ENCODE data around the gene G3BP1.

Gene G3BP1

GRCh38 chr5:151815051-151815450, 43.3 kb downstream of the G3BP1 start:
- H3K79me2 ChIP-seq (ENCODE audit: control insufficient read depth, low read length), result no peaks in the 10 kb centered on the region

GRCh38 chr5:151819830-151820229, 48.1 kb downstream of the G3BP1 start:
- no peak overlapping the region for H3K4me2 ChIP-seq (ENCODE audit: low read length)
- H3K79me2 ChIP-seq (ENCODE audit: control insufficient read depth, low read length), result no peaks in the 10 kb centered on the region
- H3K4me3 ChIP-seq (ENCODE audit: low read length), result no peak overlapping the region
- H3K4me1 ChIP-seq (ENCODE audit: control insufficient read depth, low read length), result no peaks in the 10 kb centered on the region
- H4K20me1 ChIP-seq (ENCODE audit: control insufficient read depth, insufficient read depth, low read depth, low read length), result no peaks in the 10 kb centered on the region
- peaks cover 19% of the 10 kb centered on the region for H3F3A ChIP-seq (ENCODE audit: control insufficient read depth, insufficient read depth)
- no peak overlapping the region for H3K27ac ChIP-seq (ENCODE audit: low read depth, low read length)
- TF ChIP-seq CTCF (IDR thresholded peaks at IDR 0.05; ENCODE audit: low read depth, low read length, poor library complexity, severe bottlenecking), result no peak
- TF ChIP-seq EZH2phosphoT487 (IDR thresholded peaks at IDR 0.05; ENCODE audit: borderline replicate concordance, low read length), result no peak
- H3K9me2 ChIP-seq (replicated peaks; ENCODE audit: control insufficient read depth, low read length), result no peaks in the 10 kb centered on the region
- no peaks in the 10 kb centered on the region for H3K9me3 ChIP-seq (ENCODE audit: control insufficient read depth, insufficient read depth, low read length)
- peaks cover 8% of the 10 kb centered on the region for H3K36me3 ChIP-seq (ENCODE audit: control insufficient read depth, low read length)
- H3K27me3 ChIP-seq (ENCODE audit: control insufficient read depth, low read length), result no peaks in the 10 kb centered on the region

More at GRCh38 chr5:151815051-151815450, 43.3 kb downstream of the G3BP1 start:
- Histone ChIP-seq H3K9me2 (replicated peaks; ENCODE audit: control insufficient read depth, low read length) (no peaks in the 10 kb centered on the region), H3K27me3 (ENCODE audit: control insufficient read depth, low read length) (no peaks in the 10 kb centered on the region), H3K4me3 (ENCODE audit: low read length) (no peak overlapping the region), H3K4me2 (ENCODE audit: low read length) (no peak overlapping the region), H3F3A (ENCODE audit: control insufficient read depth, insufficient read depth) (peaks cover 29% of the 10 kb centered on the region), H3K9me3 (ENCODE audit: control insufficient read depth, insufficient read depth, low read length) (no peaks in the 10 kb centered on the region), H3K27ac (ENCODE audit: low read depth, low read length) (no peak overlapping the region), H3K36me3 (ENCODE audit: control insufficient read depth, low read length) (peaks cover 55% of the 10 kb centered on the region), H3K4me1 (ENCODE audit: control insufficient read depth, low read length) (no peaks in the 10 kb centered on the region), H4K20me1 (ENCODE audit: control insufficient read depth, insufficient read depth, low read depth, low read length) (no peaks in the 10 kb centered on the region)
- TF ChIP-seq CTCF (IDR thresholded peaks at IDR 0.05; ENCODE audit: low read depth, low read length, poor library complexity, severe bottlenecking) (no peak), EZH2phosphoT487 (IDR thresholded peaks at IDR 0.05; ENCODE audit: borderline replicate concordance, low read length) (no peak)

- Histone ChIP-seq H3K27ac (ENCODE audit: low read depth, low read length) (no peak overlapping the region), H3K4me2 (ENCODE audit: low read length) (no peak overlapping the region), H3K4me3 (ENCODE audit: low read length) (no peak overlapping the region), H3K79me2 (ENCODE audit: control insufficient read depth, low read length) (no peaks in the 10 kb centered on the region), H3F3A (ENCODE audit: control insufficient read depth, insufficient read depth) (peaks cover 18% of the 10 kb centered on the region), H3K27me3 (ENCODE audit: control insufficient read depth, low read length) (no peaks in the 10 kb centered on the region), H3K4me1 (ENCODE audit: control insufficient read depth, low read length) (no peaks in the 10 kb centered on the region), H3K36me3 (ENCODE audit: control insufficient read depth, low read length) (peaks cover 4% of the 10 kb centered on the region), H4K20me1 (ENCODE audit: control insufficient read depth, insufficient read depth, low read depth, low read length) (no peaks in the 10 kb centered on the region), H3K9me2 (replicated peaks; ENCODE audit: control insufficient read depth, low read length) (no peaks in the 10 kb centered on the region), H3K9me3 (ENCODE audit: control insufficient read depth, insufficient read depth, low read length) (no peaks in the 10 kb centered on the region)
- TF ChIP-seq EZH2phosphoT487 (IDR thresholded peaks at IDR 0.05; ENCODE audit: borderline replicate concordance, low read length) (no peak), CTCF (IDR thresholded peaks at IDR 0.05; ENCODE audit: low read depth, low read length, poor library complexity, severe bottlenecking) (no peak)
Measured at GRCh38 chr5:151820271-151820670, 48.5 kb downstream of the G3BP1 start.

Measured in DOHH2 (cell line).